ENCODE data around the gene FRAS1. TPM values are rescaled to one million over a fixed set of nuclear protein-coding genes. Genes with fewer than 3 reads are reported as not detected.

FRAS1 gene
- total and polyA plus RNA-seq, 8 donors: 4.7 to 21.5 (median 14.7) TPM

DNA sequence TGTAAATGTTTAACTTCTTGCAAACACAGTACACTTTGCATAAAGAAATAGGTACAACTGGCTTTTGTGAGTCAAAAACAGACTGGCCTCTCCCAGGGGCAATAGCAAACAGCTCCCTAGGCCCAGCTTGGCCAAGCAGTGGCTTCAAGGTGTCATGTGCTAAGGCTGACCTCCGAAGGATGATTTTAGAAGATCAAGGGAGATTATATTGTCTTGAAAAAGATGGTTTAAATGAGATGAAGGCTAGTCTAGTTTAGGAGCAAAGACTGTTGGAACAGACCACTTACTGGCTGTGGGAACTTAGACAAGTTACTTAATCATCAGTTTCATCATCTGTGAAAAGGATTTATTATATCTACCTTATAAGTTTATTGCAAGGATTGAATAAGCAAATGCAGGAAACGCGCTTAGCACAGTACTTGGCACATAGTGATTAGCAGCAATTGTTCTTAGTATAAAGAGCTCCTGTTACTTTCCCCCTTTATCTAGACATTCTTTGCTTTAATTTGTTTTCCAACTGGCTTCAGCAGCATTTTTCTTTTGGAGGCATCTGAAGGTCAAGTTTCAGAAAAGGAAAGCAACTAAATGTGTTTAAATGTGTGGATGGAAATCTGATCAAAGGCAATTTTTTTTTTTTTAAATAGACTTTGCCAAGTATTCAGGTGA is 511.6 kb downstream of the FRAS1 start:
- ATAC-seq (peak in 2 of 4 donors; percentile 54 to 55), DNase-seq (no peak), FAIRE-seq (no peak)
- H3K4me1 ChIP-seq: peaks cover 0 to 17% (median 12%) of the 10 kb centered on the region in 3 donors
- H3K27me3 ChIP-seq: no peaks in the 10 kb centered on the region
- no peaks in the 10 kb centered on the region for H3K36me3 ChIP-seq
- H3K9me3 ChIP-seq: no peaks in the 10 kb centered on the region
- TF ChIP-seq, protein P1, sequence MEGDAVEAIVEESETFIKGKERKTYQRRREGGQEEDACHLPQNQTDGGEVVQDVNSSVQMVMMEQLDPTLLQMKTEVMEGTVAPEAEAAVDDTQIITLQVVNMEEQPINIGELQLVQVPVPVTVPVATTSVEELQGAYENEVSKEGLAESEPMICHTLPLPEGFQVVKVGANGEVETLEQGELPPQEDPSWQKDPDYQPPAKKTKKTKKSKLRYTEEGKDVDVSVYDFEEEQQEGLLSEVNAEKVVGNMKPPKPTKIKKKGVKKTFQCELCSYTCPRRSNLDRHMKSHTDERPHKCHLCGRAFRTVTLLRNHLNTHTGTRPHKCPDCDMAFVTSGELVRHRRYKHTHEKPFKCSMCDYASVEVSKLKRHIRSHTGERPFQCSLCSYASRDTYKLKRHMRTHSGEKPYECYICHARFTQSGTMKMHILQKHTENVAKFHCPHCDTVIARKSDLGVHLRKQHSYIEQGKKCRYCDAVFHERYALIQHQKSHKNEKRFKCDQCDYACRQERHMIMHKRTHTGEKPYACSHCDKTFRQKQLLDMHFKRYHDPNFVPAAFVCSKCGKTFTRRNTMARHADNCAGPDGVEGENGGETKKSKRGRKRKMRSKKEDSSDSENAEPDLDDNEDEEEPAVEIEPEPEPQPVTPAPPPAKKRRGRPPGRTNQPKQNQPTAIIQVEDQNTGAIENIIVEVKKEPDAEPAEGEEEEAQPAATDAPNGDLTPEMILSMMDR (IDR thresholded peaks at IDR 0.05): no peak
- intact Hi-C loops (cut with DNase I): no loop called here
- peak overlapping the region; percentile 0 to 58 (median 32) for H3K27ac ChIP-seq
- no peak overlapping the region for H3K4me3 ChIP-seq
- 32 to 35% methylated on average over 3 of the region's 3 CpGs for WGBS, 2 donors

DNA sequence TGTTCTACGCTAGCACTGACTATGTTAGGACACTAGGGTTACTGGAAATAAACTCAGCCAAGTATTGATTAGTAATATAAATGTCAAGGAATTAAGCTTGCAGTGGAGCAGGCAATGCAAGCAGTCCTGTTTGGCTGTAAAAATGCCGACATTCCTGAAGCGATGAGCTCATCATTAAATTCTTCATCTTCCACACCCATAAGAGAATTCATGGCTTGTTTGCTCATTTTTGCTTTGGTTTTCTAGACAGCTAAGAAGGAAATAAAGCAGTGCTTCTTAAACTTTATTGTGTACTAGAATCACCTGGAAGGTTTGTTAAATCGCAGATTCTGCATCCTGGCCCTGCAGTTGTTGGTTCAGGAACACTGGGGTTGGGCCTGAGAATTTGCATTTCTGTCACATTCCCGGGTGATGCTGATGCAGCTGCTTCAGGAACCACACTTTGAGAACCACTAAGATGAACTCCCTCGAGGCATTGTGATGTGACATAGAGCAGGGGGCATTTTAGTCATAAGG is 512.2 kb downstream of the FRAS1 start:
- Histone ChIP-seq H3K27me3 (no peaks in the 10 kb centered on the region), H3K9me3 (no peaks in the 10 kb centered on the region), H3K4me3 (no peak overlapping the region), H3K4me1 (peaks cover 0 to 17% (median 12%) of the 10 kb centered on the region in 3 donors), H3K36me3 (no peaks in the 10 kb centered on the region), H3K27ac (peak overlapping the region; percentile 20 to 62 (median 60))
- ATAC-seq (peak; percentile 70 to 90 (median 82)), FAIRE-seq (peak; percentile 64), DNase-seq (peak in 2 of 6 donors; percentile 37 to 42)
- intact Hi-C loops (cut with DNase I): no loop called here
- WGBS, 2 donors: 26 to 27% methylated on average over 6 of the region's 6 CpGs
- TF ChIP-seq, protein P1 (IDR thresholded peaks at IDR 0.05): no peak

DNA sequence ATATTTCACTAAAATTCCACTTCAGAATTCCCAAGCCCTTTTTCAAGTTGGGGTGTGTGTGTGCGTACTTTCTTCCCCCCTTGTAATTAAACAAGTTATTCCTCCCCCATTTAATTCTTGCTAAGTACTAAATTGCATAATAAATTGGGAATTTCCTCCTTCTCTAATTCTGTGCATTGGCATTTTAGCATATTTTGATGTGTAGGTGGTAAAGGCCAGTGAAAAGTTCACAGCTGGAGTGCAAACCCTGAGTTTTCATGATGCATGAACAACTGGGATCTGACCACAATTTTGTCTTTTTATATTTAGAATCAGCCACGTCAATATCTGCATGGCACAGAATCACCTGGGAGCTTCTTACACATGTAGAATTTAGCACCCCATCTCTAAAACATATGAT is 513.0 kb downstream of the FRAS1 start:
- no peaks in the 10 kb centered on the region for H3K27me3 ChIP-seq
- TF ChIP-seq, protein P1 (IDR thresholded peaks at IDR 0.05): no peak
- H3K36me3 ChIP-seq: no peaks in the 10 kb centered on the region
- peaks cover 0 to 17% (median 12%) of the 10 kb centered on the region in 3 donors for H3K4me1 ChIP-seq
- H3K9me3 ChIP-seq: no peaks in the 10 kb centered on the region
- no peak overlapping the region for H3K4me3 ChIP-seq
- intact Hi-C loops (cut with DNase I): no loop called here
- WGBS, 2 donors: 76 to 89% methylated on average over 2 of the region's 2 CpGs
- ATAC-seq (no peak), FAIRE-seq (no peak), DNase-seq (no peak)
- H3K27ac ChIP-seq: peak overlapping the region in 1 of 4 donors; percentile 58

DNA sequence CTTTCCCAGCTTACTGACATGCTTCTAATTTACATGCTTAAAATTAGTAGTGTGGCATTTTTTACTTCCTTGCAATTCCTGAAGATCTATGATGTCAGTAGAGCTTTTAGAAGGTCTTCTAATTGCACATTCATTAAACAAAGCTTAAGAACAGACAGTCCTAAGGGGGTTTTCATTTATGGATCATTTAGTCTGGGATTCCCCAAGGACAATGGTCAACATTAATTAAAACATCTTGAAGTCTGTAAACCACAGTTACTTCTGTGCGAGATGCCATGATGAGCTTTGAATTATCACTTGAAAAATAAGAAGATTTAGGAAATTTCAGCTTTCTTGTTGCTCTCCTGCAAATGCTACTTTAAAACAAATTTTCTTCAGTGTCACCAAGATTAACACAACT is 514.7 kb downstream of the FRAS1 start:
- intact Hi-C loops (cut with DNase I): no loop called here
- peaks cover 0 to 17% (median 12%) of the 10 kb centered on the region in 3 donors for H3K4me1 ChIP-seq

More for the DNA sequence above, 514.7 kb downstream of the FRAS1 start:
- Histone ChIP-seq H3K27ac (no peak overlapping the region), H3K4me3 (no peak overlapping the region), H3K36me3 (no peaks in the 10 kb centered on the region), H3K9me3 (no peaks in the 10 kb centered on the region), H3K27me3 (no peaks in the 10 kb centered on the region)
- TF ChIP-seq, protein P1 (IDR thresholded peaks at IDR 0.05): no peak
- no peak for DNase-seq
- no peak for ATAC-seq
- WGBS, 2 donors: 90 to 91% methylated on average over 1 of the region's 1 CpG
- FAIRE-seq: no peak

Data from pancreas (tissue), 10 donors.